ENCODE results near the gene OSGEP. TPM values are rescaled to one million over a fixed set of nuclear protein-coding genes. Genes with fewer than 3 reads are reported as not detected.
A peak's percentile ranks its signal among the peaks of the same experiment; 100 is the strongest.

The OSGEP gene
- total RNA-seq, 1 experiment from 2014 or later: 46.2 TPM

- Mint-ChIP-seq H3K9me3 (ENCODE audit: low read depth, unreplicated experiment) (no peaks in the 10 kb centered on the region), H3K27ac (ENCODE audit: unreplicated experiment) (peak overlapping the region; percentile 37), H3K4me3 (ENCODE audit: low read depth, unreplicated experiment) (no peak overlapping the region), H3K27me3 (ENCODE audit: unreplicated experiment) (no peaks in the 10 kb centered on the region), H3K36me3 (ENCODE audit: insufficient read depth, unreplicated experiment) (peaks cover 61% of the 10 kb centered on the region), H3K4me1 (ENCODE audit: low read depth, unreplicated experiment) (peaks cover 21% of the 10 kb centered on the region)
- no peak for DNase-seq
- no peak for TF ChIP-seq CTCF (IDR thresholded peaks at IDR 0.05; ENCODE audit: unreplicated experiment)
- BruUV-seq (replicated peaks): no TSS peak
- CTCF ChIA-PET: no interaction called here
- intact Hi-C loops (cut with micrococcal nuclease; ENCODE audit: unreplicated experiment): no loop called here
Measured at GRCh38 chr14:20477211-20477876, 22.7 kb upstream of the OSGEP start.

- Mint-ChIP-seq H3K36me3 (ENCODE audit: insufficient read depth, unreplicated experiment) (peaks cover 66% of the 10 kb centered on the region), H3K27ac (ENCODE audit: unreplicated experiment) (no peak overlapping the region), H3K4me3 (ENCODE audit: low read depth, unreplicated experiment) (no peak overlapping the region), H3K9me3 (ENCODE audit: low read depth, unreplicated experiment) (no peaks in the 10 kb centered on the region), H3K4me1 (ENCODE audit: low read depth, unreplicated experiment) (peaks cover 26% of the 10 kb centered on the region), H3K27me3 (ENCODE audit: unreplicated experiment) (no peaks in the 10 kb centered on the region)
- CTCF ChIA-PET: no interaction called here
- intact Hi-C loops (cut with micrococcal nuclease; ENCODE audit: unreplicated experiment): no loop called here
- BruUV-seq (replicated peaks): no TSS peak
- no peak for TF ChIP-seq CTCF (IDR thresholded peaks at IDR 0.05; ENCODE audit: unreplicated experiment)
- DNase-seq: no peak
Measured at GRCh38 chr14:20476776-20477175, 22.2 kb upstream of the OSGEP start.

GRCh38 chr14:20472536-20473169 is 18.0 kb upstream of the OSGEP start:
- Mint-ChIP-seq H3K36me3 (ENCODE audit: insufficient read depth, unreplicated experiment) (peaks cover 80% of the 10 kb centered on the region), H3K9me3 (ENCODE audit: low read depth, unreplicated experiment) (no peaks in the 10 kb centered on the region), H3K27me3 (ENCODE audit: unreplicated experiment) (no peaks in the 10 kb centered on the region), H3K4me3 (ENCODE audit: low read depth, unreplicated experiment) (peak overlapping the region; percentile 97), H3K4me1 (ENCODE audit: low read depth, unreplicated experiment) (peaks cover 35% of the 10 kb centered on the region), H3K27ac (ENCODE audit: unreplicated experiment) (peak overlapping the region; percentile 69)
- no peak for TF ChIP-seq CTCF (IDR thresholded peaks at IDR 0.05; ENCODE audit: unreplicated experiment)
- no TSS peak for BruUV-seq (replicated peaks)
- no peak for DNase-seq
- CTCF ChIA-PET: no interaction called here
- intact Hi-C loops (cut with micrococcal nuclease; ENCODE audit: unreplicated experiment): loop anchor here (5.0 kb wide), 1 partner anchor 60 kb away; no protein-coding TSS in a partner anchor

- CTCF ChIA-PET: no interaction called here
- Mint-ChIP-seq H3K9me3 (ENCODE audit: low read depth, unreplicated experiment) (no peaks in the 10 kb centered on the region), H3K4me1 (ENCODE audit: low read depth, unreplicated experiment) (peaks cover 27% of the 10 kb centered on the region), H3K27ac (ENCODE audit: unreplicated experiment) (peak overlapping the region; percentile 97), H3K36me3 (ENCODE audit: insufficient read depth, unreplicated experiment) (peaks cover 64% of the 10 kb centered on the region), H3K27me3 (ENCODE audit: unreplicated experiment) (no peaks in the 10 kb centered on the region), H3K4me3 (ENCODE audit: low read depth, unreplicated experiment) (peak overlapping the region; percentile 97)
- no peak for TF ChIP-seq CTCF (IDR thresholded peaks at IDR 0.05; ENCODE audit: unreplicated experiment)
- DNase-seq: no peak
- BruUV-seq (replicated peaks): no TSS peak
- intact Hi-C loops (cut with micrococcal nuclease; ENCODE audit: unreplicated experiment): loop anchor here (5.0 kb wide), 1 partner anchor 62 kb away; no protein-coding TSS in a partner anchor
Measured at GRCh38 chr14:20470603-20470901, 15.9 kb upstream of the OSGEP start.
